OCI-LY7 (cell line): Measurements from ENCODE around the gene SLC2A4.

Source experiments
- EZH2phosphoT487 ChIP-seq: fragments of 200-600 bp; sonication (generic); IDR thresholded peaks from 2 replicates; pipeline ENCODE4 v1.6.1; 2018; ENCODE audit warnings: low read depth, borderline replicate concordance, mild to moderate bottlenecking, mixed run types, antibody characterized with exemption, low read length, moderate library complexity, mixed read lengths
- TF ChIP-seq, protein P1 (sequence below): fragments of 200-600 bp; sonication (generic); conservative IDR thresholded peaks from 2 replicates; pipeline ENCODE4 v1.5.1; 2014; ENCODE audit warnings: mild to moderate bottlenecking, antibody characterized with exemption, low read length, moderate library complexity, mixed read lengths

DNA sequence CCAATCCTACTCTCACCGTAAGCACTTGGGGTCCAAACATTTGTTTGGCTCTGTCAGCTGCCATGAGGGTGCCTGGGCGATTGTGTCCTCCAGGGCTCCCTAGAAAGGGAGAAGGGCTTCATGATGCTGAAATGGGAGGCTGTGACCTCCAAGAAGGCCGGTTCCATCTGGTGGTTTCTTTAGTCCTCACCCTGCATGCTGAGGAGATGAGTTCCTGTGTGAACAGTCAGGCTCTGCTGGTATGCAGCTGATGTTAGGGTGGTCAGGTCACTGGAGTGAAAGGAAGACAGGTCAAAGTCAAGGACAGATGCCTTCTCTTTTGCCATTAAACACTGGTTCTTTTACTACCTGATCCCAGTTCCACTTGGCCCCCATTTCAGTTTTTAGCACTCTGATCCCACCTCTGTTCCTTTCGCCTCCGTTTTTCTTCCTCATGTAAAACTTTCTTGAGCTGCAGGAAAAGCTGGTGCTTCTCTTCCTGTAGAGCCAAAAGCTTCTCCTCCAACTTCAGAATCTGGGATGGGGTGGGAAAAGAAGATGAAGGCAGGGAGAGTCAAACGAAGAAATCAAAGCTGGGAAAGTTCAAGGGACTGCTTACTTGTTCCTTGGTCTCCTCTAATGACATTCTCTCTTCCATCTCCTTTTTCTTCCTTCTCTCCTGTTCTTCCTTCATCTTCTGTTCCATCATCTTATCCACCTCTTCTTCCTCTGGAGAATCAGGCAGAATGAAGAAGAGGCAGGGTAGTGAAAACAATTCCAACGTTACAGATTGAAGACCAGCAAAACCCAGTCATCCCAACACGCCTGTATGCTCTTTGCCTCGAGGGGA, 32.6 kb downstream of the SLC2A4 start:
- TF ChIP-seq, protein P1, sequence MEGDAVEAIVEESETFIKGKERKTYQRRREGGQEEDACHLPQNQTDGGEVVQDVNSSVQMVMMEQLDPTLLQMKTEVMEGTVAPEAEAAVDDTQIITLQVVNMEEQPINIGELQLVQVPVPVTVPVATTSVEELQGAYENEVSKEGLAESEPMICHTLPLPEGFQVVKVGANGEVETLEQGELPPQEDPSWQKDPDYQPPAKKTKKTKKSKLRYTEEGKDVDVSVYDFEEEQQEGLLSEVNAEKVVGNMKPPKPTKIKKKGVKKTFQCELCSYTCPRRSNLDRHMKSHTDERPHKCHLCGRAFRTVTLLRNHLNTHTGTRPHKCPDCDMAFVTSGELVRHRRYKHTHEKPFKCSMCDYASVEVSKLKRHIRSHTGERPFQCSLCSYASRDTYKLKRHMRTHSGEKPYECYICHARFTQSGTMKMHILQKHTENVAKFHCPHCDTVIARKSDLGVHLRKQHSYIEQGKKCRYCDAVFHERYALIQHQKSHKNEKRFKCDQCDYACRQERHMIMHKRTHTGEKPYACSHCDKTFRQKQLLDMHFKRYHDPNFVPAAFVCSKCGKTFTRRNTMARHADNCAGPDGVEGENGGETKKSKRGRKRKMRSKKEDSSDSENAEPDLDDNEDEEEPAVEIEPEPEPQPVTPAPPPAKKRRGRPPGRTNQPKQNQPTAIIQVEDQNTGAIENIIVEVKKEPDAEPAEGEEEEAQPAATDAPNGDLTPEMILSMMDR: no peak
- TF ChIP-seq EZH2phosphoT487: no peak
